Transverse colon (tissue), 4 donors: ENCODE measurements around the gene MSL1.

Experiments
- CTCF ChIP-seq, 5 experiments: fragments of 200-600 bp in 3 of 5; fragments of 450-650 bp in 2 of 5; sonication (generic) in 3 of 5; IDR thresholded peaks; 1 replicate in 2 of 5; 2 replicates in 3 of 5; pipeline ENCODE4 v1.5.1; 2016 to 2017; ENCODE audit warnings: antibody characterized with exemption in 5 of 5, inconsistent platforms in 3 of 5, mild to moderate bottlenecking in 2 of 5, moderate library complexity in 1 of 5
- EP300 ChIP-seq: sonication (generic); formaldehyde crosslinking; IDR thresholded peaks from one replicate; pipeline ENCODE4 v1.6.1; 2017; ENCODE audit warnings: antibody characterized with exemption, low read depth
- POLR2A ChIP-seq: fragments of 450-650 bp; IDR thresholded peaks from one replicate; pipeline ENCODE4 v1.6.1; 2016; ENCODE audit warnings: antibody characterized with exemption, mild to moderate bottlenecking, moderate library complexity
- POLR2AphosphoS5 ChIP-seq, 3 donors: sonication (generic); formaldehyde crosslinking; IDR thresholded peaks; one replicate each; pipeline ENCODE4 v1.6.1; 2016; ENCODE audit warnings: antibody characterized with exemption in 3 of 3

GRCh38 chr17:40170325-40170724 lies 48.6 kb downstream of the MSL1 start:
- no peak for TF ChIP-seq POLR2AphosphoS5 (IDR thresholded peaks at IDR 0.05)
- TF ChIP-seq EP300 = no peak
- no peak for TF ChIP-seq CTCF (IDR thresholded peaks at IDR 0.05)
- no peak for TF ChIP-seq POLR2A
